Stomach (tissue), 9 donors: Measurements from ENCODE around the gene FSTL3. TPM values are rescaled to one million over a fixed set of nuclear protein-coding genes. Genes with fewer than 3 reads are reported as not detected.

Experiments
- DNase-seq, 2 donors: peaks; one replicate each; pipeline versions ENCODE4 v3.0.0 to v3.0.0-alpha.2; 2013 to 2019
- H3K27ac ChIP-seq, 5 donors: fragments of 200-600 bp in 4 of 5; sonication (generic) in 4 of 5; one replicate each; pipeline ENCODE4 v1.5.1; 2013 to 2019; ENCODE audit warnings: mild to moderate bottlenecking in 1 of 5, moderate library complexity in 1 of 5
- H3K27me3 ChIP-seq, 3 donors: fragments of 200-600 bp; sonication (generic); one replicate each; pipeline ENCODE4 v1.5.1; 2017 to 2019; ENCODE audit warnings: mixed run types in 1 of 3
- H3K36me3 ChIP-seq, 4 donors: fragments of 200-600 bp; sonication (generic); 1 replicate in 3 of 4; 2 replicates in 1 of 4; pipeline ENCODE4 v1.5.1; 2016 to 2019
- H3K4me1 ChIP-seq, 4 donors: fragments of 200-600 bp; sonication (generic); one replicate each; pipeline ENCODE4 v1.5.1; 2016 to 2019
- H3K4me3 ChIP-seq, 4 donors: fragments of 200-600 bp; sonication (generic) in 3 of 4; one replicate each; pipeline ENCODE4 v1.5.1; 2016 to 2019; ENCODE audit warnings: mild to moderate bottlenecking in 1 of 4
- H3K9me3 ChIP-seq, 4 donors: fragments of 200-600 bp; sonication (generic); one replicate each; pipeline ENCODE4 v1.5.1; 2016 to 2019
- CTCF ChIP-seq, 7 experiments: fragments of 450-650 bp in 4 of 7; fragments of 200-600 bp in 3 of 7; sonication (generic) in 3 of 7; IDR thresholded peaks; one replicate each; pipeline ENCODE4 v1.5.1; 2016 to 2019; ENCODE audit warnings: antibody characterized with exemption in 7 of 7, control low read depth in 2 of 7, mild to moderate bottlenecking in 1 of 7
- EP300 ChIP-seq: sonication (generic); formaldehyde crosslinking; IDR thresholded peaks from one replicate; pipeline ENCODE4 v1.6.1; 2017; ENCODE audit warnings: antibody characterized with exemption
- POLR2A ChIP-seq, 4 donors: fragments of 450-650 bp; IDR thresholded peaks; one replicate each; pipeline ENCODE4 v1.6.1; 2016; ENCODE audit warnings: antibody characterized with exemption in 4 of 4, control low read depth in 2 of 4, mild to moderate bottlenecking in 1 of 4, moderate library complexity in 1 of 4
- POLR2AphosphoS5 ChIP-seq, 3 donors: sonication (generic); formaldehyde crosslinking; IDR thresholded peaks; one replicate each; pipeline ENCODE4 v1.6.1; 2016; ENCODE audit warnings: antibody characterized with exemption in 3 of 3
- WGBS, 5 donors: extraction: QIAGEN DNeasy Blood & Tissue Kit in 3 of 5; methylation state at CpG; one replicate each; pipeline versions ENCODE4 v1.1.5 to v1.1.7; 2013 to 2018; 5-methylcytosine and 5-hydroxymethylcytosine counted together
- intact Hi-C: fragments of 100-400 bp; cut with DNase I; formaldehyde crosslinking; loops from one replicate; pipeline ENCODE4 v1.15.1; 2023; ENCODE audit warnings: low total_unique reads
- polyA plus RNA-seq, 3 donors: library from polyadenylated mRNA; stranded (reverse); fragments of 200-250 nt; gene quantifications; one replicate each; pipeline ENCODE4 v1.2.3, GENCODE V29; 2013
- total RNA-seq, 5 donors: library from RNA; depleted of rRNA; stranded (reverse); fragments of >200 nt; gene quantifications; one replicate each; pipeline versions ENCODE4 v1.1.0 to v1.2.3, GENCODE V29; 2014 to 2016
- donor health status: healthy with polysubstance abuse.
- donor health status: Bipolar disorder and iron deficiency.
- donor health status: healthy.

Gene FSTL3
- total and polyA plus RNA-seq, 8 donors, result 12.3 to 136 (median 28.3) TPM

- WGBS, 5 donors, result 72 to 76% (median 75%) methylated on average over 15 to 28 of the region's 28 CpGs
- intact Hi-C loops, result no loop called here
- no peak overlapping the region for H3K27ac ChIP-seq
Measured at GRCh38 chr19:644363-644762, 31.8 kb upstream of the FSTL3 start.

GRCh38 chr19:644789-645188 is 31.4 kb upstream of the FSTL3 start:
- TF ChIP-seq POLR2A (IDR thresholded peaks at IDR 0.05) (no peak), EP300 (no peak), CTCF (IDR thresholded peaks at IDR 0.05) (no peak), POLR2AphosphoS5 (IDR thresholded peaks at IDR 0.05) (no peak)
- Histone ChIP-seq H3K4me3 (no peak overlapping the region), H3K27ac (no peak overlapping the region), H3K4me1 (peaks cover 5 to 7% (median 5%) of the 10 kb centered on the region in 4 donors), H3K36me3 (peaks cover 36 to 59% (median 55%) of the 10 kb centered on the region in 4 donors), H3K27me3 (no peaks in the 10 kb centered on the region), H3K9me3 (no peaks in the 10 kb centered on the region)
- DNase-seq, result no peak
- intact Hi-C loops, result no loop called here
- 77 to 89% (median 82%) methylated on average over 12 to 14 of the region's 14 CpGs for WGBS, 5 donors

More at GRCh38 chr19:644363-644762, 31.8 kb upstream of the FSTL3 start:
- H3K36me3 ChIP-seq, result peaks cover 33 to 55% (median 51%) of the 10 kb centered on the region in 4 donors
- H3K4me1 ChIP-seq, result peaks cover 6 to 9% (median 8%) of the 10 kb centered on the region in 4 donors
- DNase-seq, result no peak
- TF ChIP-seq POLR2AphosphoS5 (IDR thresholded peaks at IDR 0.05), result no peak
- no peak for TF ChIP-seq POLR2A (IDR thresholded peaks at IDR 0.05)
- no peak for TF ChIP-seq CTCF (IDR thresholded peaks at IDR 0.05)
- no peaks in the 10 kb centered on the region for H3K27me3 ChIP-seq
- no peak overlapping the region for H3K4me3 ChIP-seq
- H3K9me3 ChIP-seq, result no peaks in the 10 kb centered on the region

- WGBS, 5 donors, result 89 to 94% (median 93%) methylated on average over 44 to 62 of the region's 62 CpGs
Measured at GRCh38 chr19:645912-646778, 30.0 kb upstream of the FSTL3 start.

More at GRCh38 chr19:645912-646778, 30.0 kb upstream of the FSTL3 start:
- H3K27me3 ChIP-seq, result no peaks in the 10 kb centered on the region
- intact Hi-C loops, result no loop called here
- H3K9me3 ChIP-seq, result no peaks in the 10 kb centered on the region
- H3K4me1 ChIP-seq, result no peaks in the 10 kb centered on the region
- TF ChIP-seq POLR2A (IDR thresholded peaks at IDR 0.05) (no peak), EP300 (no peak), CTCF (IDR thresholded peaks at IDR 0.05) (no peak), POLR2AphosphoS5 (IDR thresholded peaks at IDR 0.05) (no peak)
- no peak for DNase-seq
- H3K4me3 ChIP-seq, result no peak overlapping the region
- H3K36me3 ChIP-seq, result peaks cover 48 to 73% (median 69%) of the 10 kb centered on the region in 4 donors
- H3K27ac ChIP-seq, result no peak overlapping the region
